Stimulated activated CD4-positive, alpha-beta T cell treated with anti-CD3 and anti-CD28 coated beads, Interleukin-1b, Interleukin-23, amount 100 ng/mL, for 24 hours (primary cell): ENCODE data around the gene ZNF417.
"Not testable (repeated sequence)": the region's sequence is repeated elsewhere in the genome, so short reads cannot be mapped to it uniquely, and the experiment has no call there.

Source experiments
- DNase-seq, 4 experiments: peaks; one replicate each; pipeline ENCODE4 v3.0.0-alpha.2; 2020; ENCODE audit warnings: low read depth in 4 of 4, low spot score in 1 of 4

ZNF417 gene

GRCh38 chr19:57888107-57888559 is 28.3 kb downstream of the ZNF417 start:
- DNase-seq, result no peak

DNA sequence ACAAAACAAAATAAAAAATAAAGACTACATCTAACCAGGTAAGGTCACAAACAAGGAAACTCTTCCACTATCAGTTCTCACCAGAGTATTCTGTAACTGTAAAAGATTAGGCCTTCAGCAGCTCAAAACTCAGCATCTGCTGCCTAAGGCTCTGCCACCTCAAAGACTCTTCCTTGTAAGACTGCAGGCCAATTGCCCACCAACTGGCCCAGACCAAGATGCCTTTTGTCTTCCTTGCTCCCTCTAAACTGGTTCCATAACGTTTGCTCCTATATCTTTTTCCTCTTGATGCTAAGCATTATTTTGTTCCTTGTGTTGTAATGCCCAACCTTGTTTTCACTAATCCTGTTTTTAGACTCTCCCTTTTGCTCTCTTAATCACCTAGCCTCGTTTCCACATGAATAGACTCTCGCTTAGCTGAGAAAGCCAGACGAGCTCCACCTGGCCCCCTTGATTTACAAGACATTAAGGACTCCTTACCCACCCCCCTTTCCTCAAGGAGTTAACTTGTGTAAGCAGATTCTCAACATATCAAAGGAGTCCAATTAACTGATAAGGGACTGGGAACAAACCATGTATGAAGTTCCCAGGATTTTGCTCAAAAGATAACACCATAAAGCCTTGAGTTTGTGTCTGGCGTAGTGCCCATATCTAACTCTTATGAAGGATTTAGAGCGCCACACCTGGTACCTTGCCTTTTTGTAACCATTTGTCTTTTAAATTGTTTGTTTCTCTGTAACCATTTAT is 29.0 kb downstream of the ZNF417 start:
- DNase-seq, result no peak

- DNase-seq, result no peak
Observed at GRCh38 chr19:57886046-57886445, 30.3 kb downstream of the ZNF417 start.

GRCh38 chr19:57873883-57874799 is 42.3 kb downstream of the ZNF417 start:
- not testable (repeated sequence) for DNase-seq

DNA sequence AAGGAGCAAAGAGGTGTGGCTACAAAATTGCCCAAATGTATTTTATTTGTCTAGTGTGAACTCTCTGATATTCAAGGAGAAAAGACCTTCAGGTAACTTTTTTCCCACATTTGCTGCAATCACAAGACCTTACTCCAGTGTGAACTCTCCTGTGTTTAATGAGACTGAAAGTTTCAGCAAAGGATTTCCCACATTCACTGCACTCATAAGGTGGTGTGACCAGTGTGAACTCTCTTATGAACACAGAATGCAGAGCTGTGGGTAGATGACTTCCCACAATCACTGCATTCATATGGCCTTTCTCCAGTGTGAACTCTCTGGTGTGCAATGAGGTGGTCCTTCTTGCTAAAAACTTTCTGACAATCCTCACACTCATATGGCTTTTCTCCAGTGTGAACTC is 43.9 kb downstream of the ZNF417 start:
- DNase-seq, result no peak

DNA sequence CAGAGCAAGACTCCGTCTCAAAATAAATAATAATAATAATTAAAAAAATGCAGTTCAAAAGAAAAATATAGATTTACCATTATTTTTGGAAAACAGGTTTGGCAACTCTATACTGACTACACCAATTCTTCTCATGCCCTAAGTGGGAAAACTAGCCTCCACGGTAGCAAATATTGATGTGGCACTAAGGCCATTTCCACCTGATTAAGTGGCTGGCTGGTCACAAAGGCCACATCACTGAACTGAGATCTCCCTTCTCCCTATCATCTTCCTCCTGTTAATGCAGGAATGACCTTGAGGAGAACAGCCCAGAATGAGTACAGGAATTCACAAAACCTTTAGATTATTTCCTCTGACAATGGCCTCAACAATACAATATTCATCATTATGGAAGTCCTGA is 46.2 kb downstream of the ZNF417 start:
- DNase-seq, result no peak

- not testable (repeated sequence) for DNase-seq
Observed at GRCh38 chr19:57869655-57870054, 46.7 kb downstream of the ZNF417 start.

GRCh38 chr19:57867868-57868492 is 48.4 kb downstream of the ZNF417 start:
- no peak for DNase-seq
